SU-DHL-6 (cell line): ENCODE results near the gene HSPH1.
A peak's percentile ranks its signal among the peaks of the same experiment; 100 is the strongest.

Source experiments
- H2AFZ ChIP-seq: fragments of 200-600 bp; sonication (generic); 2 replicates; pipeline ENCODE4 v1.6.1; 2014; ENCODE audit warnings: low read depth, mild to moderate bottlenecking, moderate library complexity, mixed read lengths, antibody characterized with exemption, low read length; ENCODE audit not compliant: severe bottlenecking
- H3F3A ChIP-seq: fragments of 200-600 bp; shearing (Covaris generic); 2 replicates; pipeline ENCODE4 v1.6.0; 2016; ENCODE audit warnings: antibody characterized with exemption, mild to moderate bottlenecking; ENCODE audit not compliant: insufficient read depth
- H3K27ac ChIP-seq: fragments of 200-600 bp; sonication (generic); 2 replicates; pipeline ENCODE4 v1.5.1; 2016; ENCODE audit warnings: low read depth, mild to moderate bottlenecking, low read length, moderate library complexity, mixed read lengths
- H3K27me3 ChIP-seq: fragments of 200-600 bp; sonication (generic), shearing (Covaris generic); 2 replicates; pipeline ENCODE4 v1.6.0; 2014; ENCODE audit warnings: mild to moderate bottlenecking, low read length
- H3K36me3 ChIP-seq: fragments of 200-600 bp; sonication (generic); 2 replicates; pipeline ENCODE4 v1.6.1; 2014; ENCODE audit warnings: mild to moderate bottlenecking, low read length, mixed read lengths
- H3K4me2 ChIP-seq: fragments of 300-600, 200-600 bp; shearing (Covaris generic), sonication (generic); 2 replicates; pipeline ENCODE4 v1.6.0; 2014; ENCODE audit warnings: low read length, low read depth, mild to moderate bottlenecking; ENCODE audit not compliant: poor library complexity, severe bottlenecking
- H3K4me3 ChIP-seq: fragments of 200-600 bp; sonication (generic); 2 replicates; pipeline ENCODE4 v1.5.1; 2014; ENCODE audit warnings: antibody characterized with exemption, low read length, mild to moderate bottlenecking, mixed read lengths; ENCODE audit not compliant: insufficient read depth, poor library complexity, severe bottlenecking
- H3K79me2 ChIP-seq: fragments of 200-600 bp; sonication (generic); 2 replicates; pipeline ENCODE4 v1.6.1; 2014; ENCODE audit warnings: mild to moderate bottlenecking, low read length, moderate library complexity; ENCODE audit not compliant: insufficient read depth
- H3K9ac ChIP-seq: fragments of 200-600 bp; sonication (generic); 2 replicates; pipeline ENCODE4 v1.7.0; 2014; ENCODE audit warnings: mild to moderate bottlenecking, low read length
- H3K9me2 ChIP-seq: fragments of 200-600 bp; sonication (generic); replicated peaks from 2 replicates; pipeline ENCODE4 v1.6.1; 2014; ENCODE audit warnings: low read length; ENCODE audit not compliant: insufficient read depth
- H3K9me3 ChIP-seq: fragments of 200-600 bp; sonication (generic); 2 replicates; pipeline ENCODE4 v1.6.1; 2014; ENCODE audit warnings: low read length, mixed read lengths; ENCODE audit not compliant: insufficient read depth
- H4K20me1 ChIP-seq: fragments of 200-600 bp; sonication (generic); 2 replicates; pipeline ENCODE4 v1.6.1; 2014; ENCODE audit warnings: low read depth, mild to moderate bottlenecking, antibody characterized with exemption, low read length, moderate library complexity, mixed read lengths
- EZH2phosphoT487 ChIP-seq: fragments of 200-600 bp; sonication (generic), shearing (Covaris generic); conservative IDR thresholded peaks from 2 replicates; pipeline ENCODE4 v1.6.1; 2018; ENCODE audit warnings: mild to moderate bottlenecking, antibody characterized with exemption, low read length, moderate library complexity, mixed read lengths
- TF ChIP-seq, protein P1 (sequence below): fragments of 200-600 bp; sonication (generic); IDR thresholded peaks from one replicate; pipeline ENCODE4 v1.5.1; 2017; ENCODE audit warnings: antibody characterized with exemption, mild to moderate bottlenecking, low read length, moderate library complexity; ENCODE audit not compliant: insufficient read depth, poor library complexity, severe bottlenecking

HSPH1 gene

DNA sequence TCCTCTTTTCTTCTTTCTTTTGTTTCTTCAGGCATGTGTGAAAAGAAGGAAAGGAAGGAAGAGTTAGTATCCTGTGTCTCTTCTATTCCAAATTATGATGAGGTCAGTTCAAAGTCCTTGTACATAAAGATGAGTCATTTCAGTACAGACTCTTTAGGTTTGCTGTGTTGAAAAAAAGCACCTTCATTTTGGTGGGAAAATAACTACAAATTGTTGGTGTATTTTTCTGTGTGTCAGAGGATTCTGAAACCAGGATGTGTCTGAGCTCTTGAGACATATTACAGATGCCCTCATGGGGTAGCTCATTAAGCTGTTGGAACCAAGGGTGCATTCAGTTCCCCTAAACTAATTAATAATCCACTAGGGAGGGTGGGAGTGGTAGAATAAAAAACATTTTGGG, 5.8 kb upstream of the HSPH1 start:
- H2AFZ ChIP-seq, result no peak overlapping the region
- H3K4me3 ChIP-seq, result no peak overlapping the region
- TF ChIP-seq EZH2phosphoT487, result no peak
- TF ChIP-seq, protein P1, sequence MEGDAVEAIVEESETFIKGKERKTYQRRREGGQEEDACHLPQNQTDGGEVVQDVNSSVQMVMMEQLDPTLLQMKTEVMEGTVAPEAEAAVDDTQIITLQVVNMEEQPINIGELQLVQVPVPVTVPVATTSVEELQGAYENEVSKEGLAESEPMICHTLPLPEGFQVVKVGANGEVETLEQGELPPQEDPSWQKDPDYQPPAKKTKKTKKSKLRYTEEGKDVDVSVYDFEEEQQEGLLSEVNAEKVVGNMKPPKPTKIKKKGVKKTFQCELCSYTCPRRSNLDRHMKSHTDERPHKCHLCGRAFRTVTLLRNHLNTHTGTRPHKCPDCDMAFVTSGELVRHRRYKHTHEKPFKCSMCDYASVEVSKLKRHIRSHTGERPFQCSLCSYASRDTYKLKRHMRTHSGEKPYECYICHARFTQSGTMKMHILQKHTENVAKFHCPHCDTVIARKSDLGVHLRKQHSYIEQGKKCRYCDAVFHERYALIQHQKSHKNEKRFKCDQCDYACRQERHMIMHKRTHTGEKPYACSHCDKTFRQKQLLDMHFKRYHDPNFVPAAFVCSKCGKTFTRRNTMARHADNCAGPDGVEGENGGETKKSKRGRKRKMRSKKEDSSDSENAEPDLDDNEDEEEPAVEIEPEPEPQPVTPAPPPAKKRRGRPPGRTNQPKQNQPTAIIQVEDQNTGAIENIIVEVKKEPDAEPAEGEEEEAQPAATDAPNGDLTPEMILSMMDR, result no peak
- no peaks in the 10 kb centered on the region for H3F3A ChIP-seq
- no peak overlapping the region for H3K9ac ChIP-seq
- H3K9me3 ChIP-seq, result no peaks in the 10 kb centered on the region
- no peaks in the 10 kb centered on the region for H4K20me1 ChIP-seq
- no peaks in the 10 kb centered on the region for H3K9me2 ChIP-seq
- H3K27me3 ChIP-seq, result no peaks in the 10 kb centered on the region
- H3K79me2 ChIP-seq, result no peaks in the 10 kb centered on the region
- H3K4me2 ChIP-seq, result no peak overlapping the region
- no peak overlapping the region for H3K27ac ChIP-seq
- H3K36me3 ChIP-seq, result no peaks in the 10 kb centered on the region

DNA sequence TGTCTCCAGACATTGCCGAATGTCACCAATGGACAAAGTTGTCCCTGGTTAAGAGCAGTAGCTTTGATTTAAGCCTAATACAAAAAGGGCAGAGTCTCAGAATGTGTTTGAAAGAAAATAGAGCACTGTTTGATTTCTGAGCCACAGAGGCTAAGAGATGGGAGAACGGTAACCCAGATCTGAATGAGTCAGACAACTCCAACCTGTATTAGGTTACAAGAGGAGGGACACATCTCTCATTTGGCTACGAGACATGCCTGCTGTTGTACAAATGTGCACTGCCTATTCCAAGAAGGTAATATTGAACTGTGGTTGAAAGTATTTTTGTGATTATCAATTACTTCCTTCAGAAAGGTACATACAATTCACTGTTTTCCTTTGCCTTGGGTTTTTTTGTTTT, 4.9 kb upstream of the HSPH1 start:
- no peak overlapping the region for H2AFZ ChIP-seq
- H3K9me2 ChIP-seq, result no peaks in the 10 kb centered on the region
- no peak overlapping the region for H3K27ac ChIP-seq
- H3K9ac ChIP-seq, result no peak overlapping the region
- TF ChIP-seq, protein P1, result no peak
- no peak for TF ChIP-seq EZH2phosphoT487
- H3K27me3 ChIP-seq, result no peaks in the 10 kb centered on the region
- no peaks in the 10 kb centered on the region for H3F3A ChIP-seq
- H4K20me1 ChIP-seq, result no peaks in the 10 kb centered on the region
- no peak overlapping the region for H3K4me2 ChIP-seq
- H3K4me3 ChIP-seq, result no peak overlapping the region
- H3K36me3 ChIP-seq, result no peaks in the 10 kb centered on the region
- peaks cover under 1% of the 10 kb centered on the region for H3K79me2 ChIP-seq
- H3K9me3 ChIP-seq, result no peaks in the 10 kb centered on the region

DNA sequence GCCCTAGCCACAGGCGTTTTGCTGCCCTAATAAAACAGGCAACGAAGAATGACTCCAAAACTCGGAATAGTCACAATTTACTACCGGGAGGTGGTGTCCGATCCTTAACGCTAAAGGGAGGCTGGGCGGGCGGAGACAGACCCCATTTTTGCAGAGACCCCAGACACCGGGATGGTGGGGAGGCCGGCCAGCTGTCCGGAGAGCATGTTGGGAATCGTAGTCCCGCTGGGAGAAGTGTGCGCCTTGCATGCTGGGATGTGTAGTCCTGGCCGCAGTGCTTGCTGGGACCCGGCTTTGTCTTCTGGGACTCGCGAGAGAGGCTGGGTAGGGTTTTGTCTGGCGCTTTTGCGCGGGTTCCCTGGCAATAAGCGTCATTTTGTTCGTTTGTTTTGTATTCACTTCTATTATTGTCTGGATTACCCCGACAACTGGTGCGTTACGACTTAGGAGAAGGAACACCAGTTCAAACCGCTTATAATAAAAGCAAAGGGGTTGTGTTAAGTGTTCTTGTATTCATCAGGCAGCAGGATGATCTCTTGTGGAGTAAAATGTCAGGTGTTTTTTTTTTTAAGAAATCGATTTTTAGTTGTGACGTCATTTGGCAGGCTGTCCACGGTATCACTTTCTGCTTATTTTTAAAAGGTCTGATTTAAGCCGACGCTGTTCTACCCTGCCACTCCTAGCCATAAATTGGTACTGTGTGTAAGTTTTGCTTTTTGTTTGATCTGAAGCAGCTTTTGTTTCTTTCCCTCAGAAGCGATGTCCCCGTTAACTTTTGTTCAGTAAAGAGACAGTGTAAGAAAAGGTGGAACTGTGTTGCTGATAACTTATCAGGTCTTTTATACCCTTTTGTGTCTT, 676 bp upstream of the HSPH1 start:
- Histone ChIP-seq H4K20me1 (peaks cover 3% of the 10 kb centered on the region; the same call in 1 of the 2 replicates), H3K4me3 (peak overlapping the region; percentile 85), H3F3A (no peaks in the 10 kb centered on the region), H2AFZ (peak overlapping the region; percentile 76), H3K9me2 (no peaks in the 10 kb centered on the region), H3K27ac (peak overlapping the region; percentile 36), H3K9me3 (no peaks in the 10 kb centered on the region), H3K79me2 (peaks cover 43% of the 10 kb centered on the region), H3K4me2 (peak overlapping the region; percentile 78), H3K27me3 (no peaks in the 10 kb centered on the region), H3K9ac (peak overlapping the region; percentile 89), H3K36me3 (peaks cover 13% of the 10 kb centered on the region)
- TF ChIP-seq EZH2phosphoT487, result no peak
- TF ChIP-seq, protein P1, result no peak
